HepG2 (cell line): ENCODE results near the gene MLN. TPM values are rescaled to one million over a fixed set of nuclear protein-coding genes. Genes with fewer than 3 reads are reported as not detected.

ENCODE experiments used
- EHMT2 ChIP-seq: fragments of 200-600 bp; sonication (generic); IDR thresholded peaks from 2 replicates; pipeline ENCODE4 v1.7.0; 2017; ENCODE audit warnings: antibody characterized with exemption, low read depth, low read length, borderline replicate concordance
- HMGXB4 ChIP-seq, 2 experiments: sonication (generic) in 1 of 2; formaldehyde crosslinking in 1 of 2; IDR thresholded peaks; 2 replicates each; pipeline versions ENCODE4 v1.4.0 to v1.6.1; 2018 to 2020; ENCODE audit warnings: missing genetic modification reagents in 2 of 2, borderline replicate concordance in 1 of 2, low read depth in 1 of 2, mild to moderate bottlenecking in 1 of 2, missing biosample characterization in 1 of 2
- JARID2 ChIP-seq: sonication (generic); formaldehyde crosslinking; IDR thresholded peaks from 2 replicates; pipeline ENCODE4 v1.8.1; 2023; ENCODE audit warnings: missing genetic modification reagents, inconsistent platforms; ENCODE audit not compliant: insufficient replicate concordance
- JUND ChIP-seq: sonication (generic); formaldehyde crosslinking; IDR thresholded peaks from 2 replicates; pipeline ENCODE4 v1.8.0; 2022; ENCODE audit warnings: mild to moderate bottlenecking, missing genetic modification reagents
- MYC ChIP-seq: sonication (generic); formaldehyde crosslinking; IDR thresholded peaks from 2 replicates; pipeline ENCODE4 v1.9.0; 2021; ENCODE audit warnings: missing genetic modification reagents, borderline replicate concordance
- NR2F1 ChIP-seq, 2 experiments: fragments of 450-650 bp in 1 of 2; formaldehyde crosslinking in 1 of 2; IDR thresholded peaks; 2 replicates each; pipeline versions ENCODE4 v1.5.0 to v1.6.1; 2016 to 2020; ENCODE audit warnings: mild to moderate bottlenecking in 1 of 2, missing compliant biosample characterization in 1 of 2, missing genetic modification reagents in 1 of 2, moderate library complexity in 1 of 2
- RCOR2 ChIP-seq: IDR thresholded peaks from 2 replicates; pipeline ENCODE4 v1.6.1; 2016; ENCODE audit warnings: missing biosample characterization, missing genetic modification reagents
- SCMH1 ChIP-seq: sonication (generic); formaldehyde crosslinking; IDR thresholded peaks from 2 replicates; pipeline ENCODE4 v1.9.0; 2021; ENCODE audit warnings: missing genetic modification reagents, mild to moderate bottlenecking, borderline replicate concordance
- SRSF9 ChIP-seq: fragments of 200-400 bp; formaldehyde crosslinking; IDR thresholded peaks from 2 replicates; pipeline ENCODE4 v1.6.1; 2018; ENCODE audit warnings: borderline replicate concordance, mild to moderate bottlenecking, low read depth, low read length; ENCODE audit not compliant: insufficient read depth, poor library complexity, severe bottlenecking
- SSRP1 ChIP-seq: IDR thresholded peaks from 2 replicates; pipeline ENCODE4 v1.6.1; 2016; ENCODE audit warnings: control low read depth
- TIGD3 ChIP-seq: sonication (generic); formaldehyde crosslinking; IDR thresholded peaks from 2 replicates; pipeline ENCODE4 v1.5.1; 2020; ENCODE audit warnings: mild to moderate bottlenecking, missing genetic modification reagents, borderline replicate concordance
- TRAFD1 ChIP-seq: sonication (generic); formaldehyde crosslinking; IDR thresholded peaks from 2 replicates; pipeline ENCODE4 v1.5.1; 2020; ENCODE audit warnings: missing genetic modification reagents, mild to moderate bottlenecking, borderline replicate concordance
- ZNF263 ChIP-seq: sonication (generic); formaldehyde crosslinking; IDR thresholded peaks from 2 replicates; pipeline ENCODE4 v1.4.0; 2020; ENCODE audit warnings: missing genetic modification reagents
- ZNF335 ChIP-seq: sonication (generic); formaldehyde crosslinking; IDR thresholded peaks from 2 replicates; pipeline ENCODE4 v1.4.0; 2020; ENCODE audit warnings: missing genetic modification reagents
- ZNF629 ChIP-seq: sonication (generic); formaldehyde crosslinking; conservative IDR thresholded peaks from 2 replicates; pipeline ENCODE4 v1.5.0; 2020; ENCODE audit warnings: missing genetic modification reagents
- ZNF839 ChIP-seq: sonication (generic); formaldehyde crosslinking; IDR thresholded peaks from 2 replicates; pipeline ENCODE4 v1.4.0; 2020; ENCODE audit warnings: missing genetic modification reagents, mild to moderate bottlenecking, borderline replicate concordance
- ZZZ3 ChIP-seq: sonication (generic); formaldehyde crosslinking; IDR thresholded peaks from 2 replicates; pipeline ENCODE4 v1.4.0; 2020; ENCODE audit warnings: missing genetic modification reagents, mild to moderate bottlenecking, borderline replicate concordance
- polyA plus RNA-seq, 8 experiments: library from polyadenylated mRNA; depleted of rRNA in 3 of 8; stranded (reverse) in 7 of 8; unstranded in 1 of 8; fragments of >200 nt; fragmentation: Illumina TruSeq in 4 of 8; extraction: Trizol in 4 of 8; gene quantifications; 2 replicates each; pipeline versions ENCODE4 v1.2.1 to v1.2.3, GENCODE V29; 2011 to 2016; ENCODE audit warnings: low read depth in 4 of 8, missing spikeins in 1 of 8, mixed read lengths in 1 of 8; ENCODE audit not compliant: insufficient read depth in 1 of 8
- total RNA-seq, 5 experiments: library from RNA; depleted of rRNA; stranded (reverse); fragments of >200 nt; fragmentation: Illumina TruSeq; extraction: Trizol; gene quantifications; 2 replicates each; pipeline ENCODE4 v1.2.3, GENCODE V29; 2016; ENCODE audit warnings: low read depth in 1 of 5
- TF ChIP-seq, protein P1 (sequence below): sonication (generic); formaldehyde crosslinking; IDR thresholded peaks from 2 replicates; pipeline ENCODE4 v1.4.0; 2020; ENCODE audit warnings: missing genetic modification reagents, borderline replicate concordance
- TF ChIP-seq, protein P2 (sequence below): sonication (generic); formaldehyde crosslinking; IDR thresholded peaks from 2 replicates; pipeline ENCODE4 v1.8.0; 2022; ENCODE audit warnings: missing genetic modification reagents, mild to moderate bottlenecking, inconsistent platforms, borderline replicate concordance

The MLN gene
- total and polyA plus RNA-seq, 2 of the 13 experiments (the other 11 are each of a cell fraction or from before 2014, with no cell fraction given), result not detected

DNA sequence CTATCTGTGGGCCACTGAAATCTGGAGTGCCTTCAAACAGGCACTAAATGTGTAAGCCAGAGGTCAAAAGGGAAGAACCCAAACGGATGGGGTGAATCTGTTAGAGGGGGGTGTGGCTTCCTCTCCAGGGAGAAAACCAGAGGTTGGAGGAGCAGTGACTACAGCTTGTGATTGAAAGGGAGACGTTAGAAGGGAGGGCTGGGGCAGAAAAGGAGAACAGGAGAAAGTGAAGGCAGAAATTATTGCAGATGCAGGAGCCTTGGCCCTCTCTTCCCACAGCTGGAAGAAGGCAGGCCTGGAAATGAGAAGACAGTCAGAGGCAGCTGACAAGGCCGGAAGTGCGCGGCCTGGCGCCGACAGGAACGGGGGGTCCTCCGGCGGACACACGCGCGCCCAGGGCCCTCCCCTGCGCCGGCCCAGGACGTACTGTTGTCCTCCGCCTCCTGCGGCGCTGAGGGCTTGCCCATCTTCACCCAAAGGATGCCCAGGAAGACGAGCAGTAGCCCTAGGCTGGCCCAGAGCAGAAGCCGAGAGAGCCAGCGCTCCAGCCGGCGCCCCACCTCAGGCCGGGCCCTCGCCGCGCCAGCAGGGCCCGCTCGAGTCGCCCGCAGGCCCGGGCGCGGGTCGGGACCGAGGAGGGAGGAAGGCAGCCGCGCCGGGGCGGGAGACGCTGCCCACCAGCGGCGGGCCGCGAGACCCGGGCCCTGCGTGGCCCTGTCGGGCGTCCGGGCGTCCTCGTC lies 15.7 kb downstream of the MLN start (continued):
- TF ChIP-seq, protein P1, sequence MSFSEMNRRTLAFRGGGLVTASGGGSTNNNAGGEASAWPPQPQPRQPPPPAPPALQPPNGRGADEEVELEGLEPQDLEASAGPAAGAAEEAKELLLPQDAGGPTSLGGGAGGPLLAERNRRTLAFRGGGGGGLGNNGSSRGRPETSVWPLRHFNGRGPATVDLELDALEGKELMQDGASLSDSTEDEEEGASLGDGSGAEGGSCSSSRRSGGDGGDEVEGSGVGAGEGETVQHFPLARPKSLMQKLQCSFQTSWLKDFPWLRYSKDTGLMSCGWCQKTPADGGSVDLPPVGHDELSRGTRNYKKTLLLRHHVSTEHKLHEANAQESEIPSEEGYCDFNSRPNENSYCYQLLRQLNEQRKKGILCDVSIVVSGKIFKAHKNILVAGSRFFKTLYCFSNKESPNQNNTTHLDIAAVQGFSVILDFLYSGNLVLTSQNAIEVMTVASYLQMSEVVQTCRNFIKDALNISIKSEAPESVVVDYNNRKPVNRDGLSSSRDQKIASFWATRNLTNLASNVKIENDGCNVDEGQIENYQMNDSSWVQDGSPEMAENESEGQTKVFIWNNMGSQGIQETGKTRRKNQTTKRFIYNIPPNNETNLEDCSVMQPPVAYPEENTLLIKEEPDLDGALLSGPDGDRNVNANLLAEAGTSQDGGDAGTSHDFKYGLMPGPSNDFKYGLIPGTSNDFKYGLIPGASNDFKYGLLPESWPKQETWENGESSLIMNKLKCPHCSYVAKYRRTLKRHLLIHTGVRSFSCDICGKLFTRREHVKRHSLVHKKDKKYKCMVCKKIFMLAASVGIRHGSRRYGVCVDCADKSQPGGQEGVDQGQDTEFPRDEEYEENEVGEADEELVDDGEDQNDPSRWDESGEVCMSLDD, result 0 out of 2 replicates have a peak, but pooled peaks have one; percentile 16
- TF ChIP-seq ZNF335 (CRISPR knock-in tag), result peak; percentile 86
- TF ChIP-seq SRSF9, result no peak
- no peak for TF ChIP-seq RCOR2 (CRISPR knock-in tag)
- TF ChIP-seq JARID2 (CRISPR knock-in tag), result no peak
- TF ChIP-seq NR2F1 (CRISPR knock-in tag; IDR thresholded peaks at IDR 0.05), result no peak
- TF ChIP-seq TIGD3 (CRISPR knock-in tag), result no peak
- peak; percentile 77; the same call in 1 of the 2 replicates for TF ChIP-seq ZZZ3 (CRISPR knock-in tag)
- no peak for TF ChIP-seq ZNF839 (CRISPR knock-in tag)
- TF ChIP-seq, protein P2, sequence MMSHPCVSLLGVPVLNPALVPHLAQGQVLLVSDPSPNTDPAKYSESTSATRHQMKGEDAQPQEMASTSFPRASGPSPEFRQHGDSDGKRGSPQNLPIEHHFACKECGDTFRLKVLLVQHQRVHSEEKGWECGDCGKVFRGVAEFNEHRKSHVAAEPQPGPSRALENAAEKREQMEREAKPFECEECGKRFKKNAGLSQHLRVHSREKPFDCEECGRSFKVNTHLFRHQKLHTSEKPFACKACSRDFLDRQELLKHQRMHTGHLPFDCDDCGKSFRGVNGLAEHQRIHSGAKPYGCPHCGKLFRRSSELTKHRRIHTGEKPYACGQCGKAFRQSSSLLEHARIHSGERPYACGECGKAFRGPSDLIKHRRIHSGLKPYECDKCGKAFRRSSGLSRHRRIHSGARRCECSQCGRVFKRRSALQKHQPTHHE, result no peak
- TF ChIP-seq EHMT2, result no peak
- no peak for TF ChIP-seq TRAFD1
- TF ChIP-seq SCMH1, result no peak
- peak in 1 of 2 experiments; percentile 82; a peak in 3 of 4 replicates for TF ChIP-seq HMGXB4 (CRISPR knock-in tag; IDR thresholded peaks at IDR 0.05; ENCODE audit: borderline replicate concordance in 1 of 2, low read depth in 1 of 2)
- TF ChIP-seq MYC (CRISPR knock-in tag), result peak; percentile 70
- TF ChIP-seq SSRP1 (CRISPR knock-in tag), result peak; percentile 66; the same call in 1 of the 2 replicates
- no peak for TF ChIP-seq ZNF629 (CRISPR knock-in tag)
- peak; percentile 12; the same call in 1 of the 2 replicates for TF ChIP-seq ZNF263 (CRISPR knock-in tag)
- no peak for TF ChIP-seq JUND (CRISPR knock-in tag)
